Esophagus (tissue), 2 donors: ENCODE results near the gene UBQLN3. TPM values are rescaled to one million over a fixed set of nuclear protein-coding genes. Genes with fewer than 3 reads are reported as not detected.

Experiments
- H3K27ac ChIP-seq, 2 donors: one replicate each; pipeline ENCODE4 v1.5.1; 2013; ENCODE audit warnings: low read depth in 2 of 2, mild to moderate bottlenecking in 2 of 2, inconsistent platforms in 1 of 2, low read length in 1 of 2, moderate library complexity in 1 of 2
- H3K27me3 ChIP-seq, 2 donors: one replicate each; pipeline ENCODE4 v1.6.1; 2013; ENCODE audit warnings: low read length in 2 of 2, control low read depth in 1 of 2, mild to moderate bottlenecking in 1 of 2; ENCODE audit not compliant: insufficient read depth in 2 of 2, control insufficient read depth in 1 of 2
- H3K36me3 ChIP-seq, 2 donors: one replicate each; pipeline ENCODE4 v1.6.1; 2013; ENCODE audit warnings: low read length in 1 of 2; ENCODE audit not compliant: control insufficient read depth in 2 of 2, insufficient read depth in 2 of 2
- H3K4me1 ChIP-seq, 2 donors: one replicate each; pipeline ENCODE4 v1.6.1; 2013; ENCODE audit warnings: low read length in 1 of 2; ENCODE audit not compliant: control insufficient read depth in 2 of 2, insufficient read depth in 2 of 2
- H3K4me3 ChIP-seq, 2 donors: one replicate each; pipeline ENCODE4 v1.5.1; 2013; ENCODE audit warnings: low read length in 2 of 2, mild to moderate bottlenecking in 2 of 2, low read depth in 1 of 2, moderate library complexity in 1 of 2
- H3K9me3 ChIP-seq, 2 donors: one replicate each; pipeline ENCODE4 v1.6.1; 2013; ENCODE audit warnings: mild to moderate bottlenecking in 2 of 2, low read depth in 1 of 2, low read length in 1 of 2, moderate library complexity in 1 of 2; ENCODE audit not compliant: control insufficient read depth in 2 of 2, insufficient read depth in 1 of 2
- WGBS, 2 donors: extraction: QIAGEN DNeasy Blood & Tissue Kit; methylation state at CpG; one replicate each; pipeline ENCODE4 v1.1.7; 2013; 5-methylcytosine and 5-hydroxymethylcytosine counted together
- polyA plus RNA-seq, 2 donors: library from polyadenylated mRNA; stranded (reverse); fragments of 200-250 nt; gene quantifications; one replicate each; pipeline ENCODE4 v1.2.3, GENCODE V29; 2013
- donor health status: healthy with polysubstance abuse.
- donor health status: Bipolar disorder and iron deficiency.

The UBQLN3 gene
- polyA plus RNA-seq, 2 donors, result not detected

- 56 to 60% methylated on average over 3 of the region's 3 CpGs for WGBS, 2 donors
Observed at GRCh38 chr11:5486421-5486820, 23.3 kb downstream of the UBQLN3 start.

GRCh38 chr11:5486003-5486402 is 23.8 kb downstream of the UBQLN3 start:
- no peaks in the 10 kb centered on the region for H3K4me1 ChIP-seq
- no peak overlapping the region for H3K4me3 ChIP-seq
- no peaks in the 10 kb centered on the region for H3K36me3 ChIP-seq
- H3K9me3 ChIP-seq, result no peaks in the 10 kb centered on the region
- no peaks in the 10 kb centered on the region for H3K27me3 ChIP-seq
- 86 to 87% methylated on average over 3 of the region's 3 CpGs for WGBS, 2 donors
- H3K27ac ChIP-seq, result no peak overlapping the region

More at GRCh38 chr11:5486421-5486820, 23.3 kb downstream of the UBQLN3 start:
- H3K27ac ChIP-seq, result no peak overlapping the region
- H3K27me3 ChIP-seq, result no peaks in the 10 kb centered on the region
- no peaks in the 10 kb centered on the region for H3K36me3 ChIP-seq
- H3K9me3 ChIP-seq, result no peaks in the 10 kb centered on the region
- H3K4me3 ChIP-seq, result no peak overlapping the region
- H3K4me1 ChIP-seq, result no peaks in the 10 kb centered on the region

GRCh38 chr11:5476186-5476819 is 33.5 kb downstream of the UBQLN3 start:
- no peak overlapping the region for H3K4me3 ChIP-seq
- H3K27ac ChIP-seq, result no peak overlapping the region
- WGBS, 2 donors, result 38 to 40% methylated on average over 2 of the region's 2 CpGs
- H3K36me3 ChIP-seq, result no peaks in the 10 kb centered on the region
- no peaks in the 10 kb centered on the region for H3K4me1 ChIP-seq
- H3K9me3 ChIP-seq, result no peaks in the 10 kb centered on the region
- H3K27me3 ChIP-seq, result no peaks in the 10 kb centered on the region

GRCh38 chr11:5473921-5474320 is 35.8 kb downstream of the UBQLN3 start:
- H3K4me3 ChIP-seq, result no peak overlapping the region
- no peaks in the 10 kb centered on the region for H3K27me3 ChIP-seq
- no peak overlapping the region for H3K27ac ChIP-seq
- H3K9me3 ChIP-seq, result no peaks in the 10 kb centered on the region
- H3K4me1 ChIP-seq, result no peaks in the 10 kb centered on the region
- H3K36me3 ChIP-seq, result no peaks in the 10 kb centered on the region

GRCh38 chr11:5467527-5467926 is 42.2 kb downstream of the UBQLN3 start:
- H3K9me3 ChIP-seq, result no peaks in the 10 kb centered on the region
- WGBS, 2 donors, result 32% methylated on average over 2 of the region's 2 CpGs
- H3K36me3 ChIP-seq, result no peaks in the 10 kb centered on the region
- no peak overlapping the region for H3K27ac ChIP-seq
- H3K4me3 ChIP-seq, result no peak overlapping the region
- H3K4me1 ChIP-seq, result no peaks in the 10 kb centered on the region
- H3K27me3 ChIP-seq, result no peaks in the 10 kb centered on the region

- 88 to 93% methylated on average over 14 of the region's 14 CpGs for WGBS, 2 donors
- Histone ChIP-seq H3K36me3 (no peaks in the 10 kb centered on the region), H3K9me3 (peaks cover 0 to 4% of the 10 kb centered on the region in 2 donors), H3K27me3 (no peaks in the 10 kb centered on the region), H3K27ac (no peak overlapping the region), H3K4me3 (no peak overlapping the region), H3K4me1 (no peaks in the 10 kb centered on the region)
Observed at GRCh38 chr11:5460983-5461621, 48.7 kb downstream of the UBQLN3 start.

Other genes starting within 250 kb of the UBQLN3 start
- not detected for gene HBE1, start 240.0 kb downstream of the UBQLN3 start, polyA plus RNA-seq
- not detected for gene OR51B4, start 208.0 kb downstream of the UBQLN3 start, polyA plus RNA-seq
- not detected for gene OR51B2, start 185.7 kb downstream of the UBQLN3 start, polyA plus RNA-seq
- not detected for gene OR51B5, start 166.4 kb downstream of the UBQLN3 start, polyA plus RNA-seq
- not detected for gene OR51B6, start 158.4 kb downstream of the UBQLN3 start, polyA plus RNA-seq
- gene OR51M1, start 126.1 kb downstream of the UBQLN3 start, polyA plus RNA-seq, result not detected
- not detected for gene OR51Q1, start 87.8 kb downstream of the UBQLN3 start, polyA plus RNA-seq
- not detected for gene OR51I1, start 68.4 kb downstream of the UBQLN3 start, polyA plus RNA-seq
- gene OR51I2, start 60.6 kb downstream of the UBQLN3 start, polyA plus RNA-seq, result not detected
- gene OR52D1, start 21.3 kb downstream of the UBQLN3 start, polyA plus RNA-seq, result not detected
- under 1 TPM; 0.15 to 0.49 TPM for gene UBQLNL, start 6.7 kb upstream of the UBQLN3 start, polyA plus RNA-seq
- gene OR52H1, start 38.6 kb upstream of the UBQLN3 start, polyA plus RNA-seq, result not detected
- gene OR52B6, start 70.9 kb upstream of the UBQLN3 start, polyA plus RNA-seq, result not detected
- 1 to 10 TPM; 4.9 to 5.2 TPM for gene TRIM6, start 86.7 kb upstream of the UBQLN3 start, polyA plus RNA-seq
- gene TRIM34, start 115.0 kb upstream of the UBQLN3 start, polyA plus RNA-seq, result 1 to 10 TPM; 2.5 to 2.6 TPM
- gene TRIM5, start 175.1 kb upstream of the UBQLN3 start, polyA plus RNA-seq, result 1 to 10 TPM; 5.8 to 6.7 TPM
- 10 to 100 TPM; 13.4 to 18.3 TPM for gene TRIM22, start 179.8 kb upstream of the UBQLN3 start, polyA plus RNA-seq
- gene OR56B1, start 226.5 kb upstream of the UBQLN3 start, polyA plus RNA-seq, result not detected
- under 1 TPM in 1 of 2 donors, not detected in 1; 0.04 TPM for gene OR52N4, start 244.3 kb upstream of the UBQLN3 start, polyA plus RNA-seq